Testis (tissue), 3 donors: ENCODE results near the gene KIF1B. TPM values are rescaled to one million over a fixed set of nuclear protein-coding genes. Genes with fewer than 3 reads are reported as not detected.
"Not testable (repeated sequence)": the region's sequence is repeated elsewhere in the genome, so short reads cannot be mapped to it uniquely, and the experiment has no call there.

Experiments used
- DNase-seq: peaks from one replicate; pipeline ENCODE4 v3.0.0-alpha.2; 2019
- H3K27ac ChIP-seq, 2 donors: fragments of 200-600 bp; sonication (generic); one replicate each; pipeline ENCODE4 v1.5.1; 2019
- H3K27me3 ChIP-seq: fragments of 200-600 bp; sonication (generic); one replicate; pipeline ENCODE4 v1.5.1; 2019
- H3K36me3 ChIP-seq: fragments of 200-600 bp; sonication (generic); one replicate; pipeline ENCODE4 v1.5.1; 2017; ENCODE audit warnings: low read depth; ENCODE audit errors: missing control alignments
- H3K4me1 ChIP-seq: fragments of 200-600 bp; sonication (generic); one replicate; pipeline ENCODE4 v1.5.1; 2019
- H3K4me3 ChIP-seq, 2 donors: fragments of 200-600 bp; sonication (generic); one replicate each; pipeline ENCODE4 v1.5.1; 2017 to 2019
- H3K9me3 ChIP-seq: fragments of 200-600 bp; sonication (generic); one replicate; pipeline ENCODE4 v1.5.1; 2017
- CTCF ChIP-seq, 3 experiments: fragments of 450-650 bp in 2 of 3; fragments of 200-600 bp in 1 of 3; sonication (generic) in 1 of 3; IDR thresholded peaks; one replicate each; pipeline ENCODE4 v1.5.1; 2016 to 2019; ENCODE audit warnings: antibody characterized with exemption in 3 of 3, mild to moderate bottlenecking in 2 of 3, moderate library complexity in 1 of 3
- POLR2A ChIP-seq: fragments of 450-650 bp; IDR thresholded peaks from one replicate; pipeline ENCODE4 v1.6.1; 2017; ENCODE audit warnings: antibody characterized with exemption, mild to moderate bottlenecking, moderate library complexity
- WGBS, 2 donors: methylation state at CpG; one replicate each; pipeline ENCODE4 v1.1.5; 2018; 5-methylcytosine and 5-hydroxymethylcytosine counted together
- intact Hi-C: fragments of 100-400 bp; cut with DNase I; formaldehyde crosslinking; loops from one replicate; pipeline ENCODE4 v1.15.1; 2023; ENCODE audit warnings: low total_unique reads
- polyA plus RNA-seq: library from polyadenylated mRNA; stranded (reverse); fragments of 350-450 nt; fragmentation: Illumina TruSeq; extraction: RNeasy Lipid Tissue Mini Kit (QIAGEN cat#74804); gene quantifications from one replicate; pipeline ENCODE4 v1.2.3, GENCODE V29; 2014; ENCODE audit warnings: low read depth, low replicate concordance; ENCODE audit not compliant: insufficient read depth
- total RNA-seq, 2 donors: library from RNA; depleted of rRNA; stranded (reverse); fragments of >200 nt; gene quantifications; one replicate each; pipeline ENCODE4 v1.2.3, GENCODE V29; 2016

KIF1B gene
- total and polyA plus RNA-seq, 3 donors from 2014 or later: 64.5 to 119 (median 71.2) TPM

DNA sequence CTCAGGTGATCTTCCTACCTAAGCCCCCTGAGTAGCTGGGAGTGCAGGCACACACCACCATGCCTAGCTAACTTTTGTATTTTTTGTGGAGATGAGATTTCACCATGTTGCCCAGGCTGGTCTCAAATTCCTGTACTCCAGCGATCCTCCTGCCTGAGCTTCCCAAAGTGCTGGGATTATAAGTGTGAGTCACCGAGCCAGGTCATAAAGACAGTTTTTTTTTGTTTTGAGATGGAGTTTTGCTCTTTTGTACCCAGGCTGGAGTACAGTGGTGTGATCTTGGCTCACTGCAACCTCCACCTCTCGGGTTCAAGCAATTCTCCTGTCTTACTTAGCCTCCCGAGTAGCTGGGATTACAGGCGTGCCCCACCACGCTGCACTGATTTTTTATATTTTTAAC is 42.1 kb downstream of the KIF1B start:
- no peaks in the 10 kb centered on the region for H3K9me3 ChIP-seq
- no peaks in the 10 kb centered on the region for H3K36me3 ChIP-seq
- 93 to 95% methylated on average over 6 of the region's 6 CpGs for WGBS, 2 donors
- H3K4me3 ChIP-seq: no peak overlapping the region
- no peak for DNase-seq
- no peak overlapping the region for H3K27ac ChIP-seq
- TF ChIP-seq CTCF (IDR thresholded peaks at IDR 0.05) (no peak), POLR2A (no peak)
- intact Hi-C loops: no loop called here
- no peaks in the 10 kb centered on the region for H3K27me3 ChIP-seq
- H3K4me1 ChIP-seq: peaks cover 10% of the 10 kb centered on the region

DNA sequence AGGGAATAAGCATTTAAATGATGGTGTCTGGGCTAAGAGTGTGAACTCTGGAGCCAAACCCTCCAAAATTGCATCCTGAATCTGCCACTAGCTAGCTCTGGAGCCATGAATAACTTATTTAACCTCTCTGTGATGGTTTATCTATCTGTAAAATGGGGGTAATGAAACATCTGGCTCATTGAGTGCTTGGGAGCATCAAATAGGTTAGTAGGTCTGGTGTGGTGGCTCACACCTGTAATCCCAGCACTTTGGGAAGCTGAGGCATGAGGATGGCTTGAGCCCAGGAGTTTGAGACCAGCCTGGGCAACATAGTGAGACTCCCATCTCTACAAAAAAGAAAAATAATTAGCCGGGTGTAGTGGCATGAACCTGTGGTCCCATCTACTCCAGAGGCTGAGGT is 42.8 kb downstream of the KIF1B start:
- TF ChIP-seq POLR2A: no peak
- TF ChIP-seq CTCF (IDR thresholded peaks at IDR 0.05): no peak
- WGBS, 2 donors: 82 to 93% methylated on average over 1 of the region's 1 CpG
- DNase-seq: no peak
- intact Hi-C loops: no loop called here
- H3K27ac ChIP-seq: no peak overlapping the region
- no peaks in the 10 kb centered on the region for H3K27me3 ChIP-seq
- H3K9me3 ChIP-seq: no peaks in the 10 kb centered on the region
- H3K4me3 ChIP-seq: no peak overlapping the region
- no peaks in the 10 kb centered on the region for H3K36me3 ChIP-seq
- peaks cover 10% of the 10 kb centered on the region for H3K4me1 ChIP-seq

GRCh38 chr1:10253755-10254154 is 43.4 kb downstream of the KIF1B start:
- peaks cover 10% of the 10 kb centered on the region for H3K4me1 ChIP-seq
- H3K27ac ChIP-seq: no peak overlapping the region
- DNase-seq: no peak
- intact Hi-C loops: no loop called here
- TF ChIP-seq POLR2A (no peak), CTCF (IDR thresholded peaks at IDR 0.05) (no peak)
- H3K27me3 ChIP-seq: no peaks in the 10 kb centered on the region
- 35 to 36% methylated on average over 3 of the region's 3 CpGs for WGBS, 2 donors
- H3K4me3 ChIP-seq: no peak overlapping the region
- H3K36me3 ChIP-seq: no peaks in the 10 kb centered on the region
- no peaks in the 10 kb centered on the region for H3K9me3 ChIP-seq

GRCh38 chr1:10257851-10258250 is 47.5 kb downstream of the KIF1B start:
- DNase-seq: no peak
- TF ChIP-seq CTCF (IDR thresholded peaks at IDR 0.05): no peak
- TF ChIP-seq POLR2A: no peak
- Histone ChIP-seq H3K27ac (no peak overlapping the region), H3K9me3 (no peaks in the 10 kb centered on the region), H3K4me3 (no peak overlapping the region), H3K27me3 (no peaks in the 10 kb centered on the region), H3K4me1 (peaks cover 6% of the 10 kb centered on the region), H3K36me3 (no peaks in the 10 kb centered on the region)
- WGBS, 2 donors: 76 to 80% methylated on average over 4 of the region's 4 CpGs
- intact Hi-C loops: no loop called here

- H3K27ac ChIP-seq, DNase-seq, intact Hi-C loops, H3K4me3 ChIP-seq, H3K9me3 ChIP-seq, H3K36me3 ChIP-seq, H3K27me3 ChIP-seq, H3K4me1 ChIP-seq: not testable (repeated sequence)
- 95 to 97% methylated on average over 9 of the region's 9 CpGs for WGBS, 2 donors
Observed at GRCh38 chr1:10259547-10259946, 49.2 kb downstream of the KIF1B start.
